OCI-LY7 (cell line): ENCODE data around the gene ANKS1B. TPM values are rescaled to one million over a fixed set of nuclear protein-coding genes. Genes with fewer than 3 reads are reported as not detected.
A peak's percentile ranks its signal among the peaks of the same experiment; 100 is the strongest.
"Not testable (repeated sequence)": the region's sequence is repeated elsewhere in the genome, so short reads cannot be mapped to it uniquely, and the experiment has no call there.

Source experiments
- BruUV-seq: library from RNA; stranded (reverse); fragments of 400-500 nt; replicated peaks from 2 replicates; lab custom pipeline; 2021; lab: Mats Ljungman, UMichigan
- CTCF ChIA-PET: fragments of 300-600 bp; sonication (Branson Sonifier 250); formaldehyde crosslinking; loops from one replicate; lab custom pipeline; 2022; ENCODE audit warnings: antibody characterized with exemption; ENCODE audit not compliant: unreplicated experiment; lab: Charles Lee
- POLR2A ChIA-PET: fragments of 300-600 bp; sonication (Branson Sonifier 250); formaldehyde crosslinking; loops from one replicate; lab custom pipeline; 2022; ENCODE audit warnings: antibody characterized with exemption; lab: Charles Lee
- DNase-seq: peaks from one replicate; pipeline ENCODE4 v3.0.0-alpha.2; 2015; ENCODE audit warnings: low spot score
- H2AFZ ChIP-seq: fragments of 200-600 bp; sonication (generic), shearing (Covaris generic); 2 replicates; pipeline ENCODE4 v1.6.1; 2014; ENCODE audit warnings: mild to moderate bottlenecking, antibody characterized with exemption, low read length, moderate library complexity
- H3K27ac ChIP-seq: fragments of 200-600 bp; sonication (generic); 2 replicates; pipeline ENCODE4 v1.5.1; 2014; ENCODE audit warnings: mixed run types, low read depth, mild to moderate bottlenecking, moderate library complexity, low read length, inconsistent platforms; ENCODE audit not compliant: poor library complexity, severe bottlenecking
- H3K36me3 ChIP-seq: fragments of 200-600 bp; sonication (generic); 2 replicates; pipeline ENCODE4 v1.6.1; 2014; ENCODE audit warnings: mild to moderate bottlenecking, antibody characterized with exemption, low read length, moderate library complexity, mixed read lengths; ENCODE audit not compliant: insufficient read depth
- H3K4me1 ChIP-seq: fragments of 200-600 bp; sonication (generic); 2 replicates; pipeline ENCODE4 v1.5.1; 2014; ENCODE audit warnings: mild to moderate bottlenecking, low read length; ENCODE audit not compliant: insufficient read depth, poor library complexity, severe bottlenecking
- H3K4me2 ChIP-seq: fragments of 200-600 bp; sonication (generic); 2 replicates; pipeline ENCODE4 v1.6.1; 2014; ENCODE audit warnings: mild to moderate bottlenecking, low read length
- H3K4me3 ChIP-seq: fragments of 200-600 bp; sonication (generic); 2 replicates; pipeline ENCODE4 v1.5.1; 2014; ENCODE audit warnings: mild to moderate bottlenecking, low read depth, low read length; ENCODE audit not compliant: poor library complexity, severe bottlenecking
- H3K79me2 ChIP-seq: fragments of 200-600 bp; sonication (generic); 2 replicates; pipeline ENCODE4 v1.6.1; 2016; ENCODE audit warnings: low read depth, mild to moderate bottlenecking, low read length, moderate library complexity, mixed read lengths; ENCODE audit not compliant: insufficient read depth
- H3K9me2 ChIP-seq: fragments of 200-600 bp; sonication (generic); 2 replicates; pipeline ENCODE4 v1.6.1; 2016; ENCODE audit warnings: mild to moderate bottlenecking, low read length, mixed read lengths; ENCODE audit not compliant: insufficient read depth
- H3K9me3 ChIP-seq: fragments of 200-600 bp; sonication (generic); 2 replicates; pipeline ENCODE4 v1.6.1; 2014; ENCODE audit warnings: mild to moderate bottlenecking, mixed run types, low read length, mixed read lengths
- H4K20me1 ChIP-seq: fragments of 200-600 bp; sonication (generic); 2 replicates; pipeline ENCODE4 v1.6.1; 2014; ENCODE audit warnings: mild to moderate bottlenecking, antibody characterized with exemption, low read length, moderate library complexity, mixed read lengths; ENCODE audit not compliant: insufficient read depth
- EZH2phosphoT487 ChIP-seq: fragments of 200-600 bp; sonication (generic); IDR thresholded peaks from 2 replicates; pipeline ENCODE4 v1.6.1; 2018; ENCODE audit warnings: low read depth, borderline replicate concordance, mild to moderate bottlenecking, mixed run types, antibody characterized with exemption, low read length, moderate library complexity, mixed read lengths
- intact Hi-C: fragments of 100-400 bp; cut with micrococcal nuclease; formaldehyde crosslinking; loops from one replicate; pipeline ENCODE4 v1.10.0; 2022; ENCODE audit not compliant: unreplicated experiment
- total RNA-seq, 2 experiments: library from RNA; depleted of rRNA in 1 of 2; stranded (reverse); fragments of >200 nt in 1 of 2; shearing (Covaris generic) in 1 of 2; gene quantifications; 2 replicates each; pipeline ENCODE4 v1.2.3, GENCODE V29; 2014 to 2022
- TF ChIP-seq, protein P1 (sequence below): fragments of 200-600 bp; sonication (generic); conservative IDR thresholded peaks from 2 replicates; pipeline ENCODE4 v1.5.1; 2014; ENCODE audit warnings: mild to moderate bottlenecking, antibody characterized with exemption, low read length, moderate library complexity, mixed read lengths

ANKS1B gene
- total RNA-seq, 2 experiments from 2014 or later, result 2.9 to 6.0 TPM

DNA sequence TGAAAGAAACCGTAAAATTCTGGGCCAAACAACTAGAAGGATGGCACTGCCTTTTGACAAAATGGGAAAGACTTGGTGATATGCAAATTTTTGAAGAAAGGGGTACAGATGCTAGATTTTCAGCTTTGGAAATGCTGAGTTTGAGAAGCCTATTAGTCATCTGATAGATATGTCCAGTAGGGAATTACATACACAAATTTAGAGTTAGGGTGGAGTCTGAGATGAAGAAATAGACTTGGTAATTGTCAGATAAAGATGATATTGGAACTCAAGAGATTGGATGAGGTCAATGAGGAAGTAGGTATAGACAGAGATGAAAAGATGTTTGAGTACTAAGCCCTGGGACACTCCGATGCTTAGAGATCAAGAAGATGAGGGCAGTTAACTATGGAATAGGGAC, 184.1 kb downstream of the ANKS1B start:
- no peak for TF ChIP-seq EZH2phosphoT487
- TF ChIP-seq, protein P1, sequence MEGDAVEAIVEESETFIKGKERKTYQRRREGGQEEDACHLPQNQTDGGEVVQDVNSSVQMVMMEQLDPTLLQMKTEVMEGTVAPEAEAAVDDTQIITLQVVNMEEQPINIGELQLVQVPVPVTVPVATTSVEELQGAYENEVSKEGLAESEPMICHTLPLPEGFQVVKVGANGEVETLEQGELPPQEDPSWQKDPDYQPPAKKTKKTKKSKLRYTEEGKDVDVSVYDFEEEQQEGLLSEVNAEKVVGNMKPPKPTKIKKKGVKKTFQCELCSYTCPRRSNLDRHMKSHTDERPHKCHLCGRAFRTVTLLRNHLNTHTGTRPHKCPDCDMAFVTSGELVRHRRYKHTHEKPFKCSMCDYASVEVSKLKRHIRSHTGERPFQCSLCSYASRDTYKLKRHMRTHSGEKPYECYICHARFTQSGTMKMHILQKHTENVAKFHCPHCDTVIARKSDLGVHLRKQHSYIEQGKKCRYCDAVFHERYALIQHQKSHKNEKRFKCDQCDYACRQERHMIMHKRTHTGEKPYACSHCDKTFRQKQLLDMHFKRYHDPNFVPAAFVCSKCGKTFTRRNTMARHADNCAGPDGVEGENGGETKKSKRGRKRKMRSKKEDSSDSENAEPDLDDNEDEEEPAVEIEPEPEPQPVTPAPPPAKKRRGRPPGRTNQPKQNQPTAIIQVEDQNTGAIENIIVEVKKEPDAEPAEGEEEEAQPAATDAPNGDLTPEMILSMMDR, result no peak
- Histone ChIP-seq H3K79me2 (no peaks in the 10 kb centered on the region), H3K36me3 (no peaks in the 10 kb centered on the region), H4K20me1 (no peaks in the 10 kb centered on the region), H3K4me2 (no peak overlapping the region), H3K27ac (no peak overlapping the region), H3K4me3 (no peak overlapping the region), H2AFZ (peak overlapping the region; percentile 64), H3K9me3 (no peaks in the 10 kb centered on the region), H3K9me2 (no peaks in the 10 kb centered on the region), H3K4me1 (peaks cover 14% of the 10 kb centered on the region)
- ChIA-PET CTCF (no interaction called here), POLR2A (no interaction called here)
- intact Hi-C loops, result no loop called here
- no TSS peak for BruUV-seq
- DNase-seq, result no peak

DNA sequence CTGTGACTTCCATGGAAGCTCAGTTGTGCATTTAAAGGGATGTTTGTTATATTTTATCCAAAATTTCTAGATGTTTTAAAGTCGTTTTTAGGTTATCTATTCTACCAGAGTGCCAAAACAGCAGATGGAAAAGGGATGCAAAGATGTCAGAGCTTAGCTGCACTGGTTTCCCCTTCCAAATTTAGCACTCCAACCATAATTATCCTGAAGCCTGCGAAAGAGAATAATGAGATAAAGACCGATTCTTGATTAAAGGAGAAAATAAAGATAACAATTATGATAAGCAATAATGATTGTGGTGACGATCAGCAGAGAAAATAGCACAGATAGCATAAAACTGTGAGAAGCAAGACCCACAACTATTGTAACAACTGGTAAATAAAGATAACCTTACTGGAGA, 186.8 kb downstream of the ANKS1B start:
- intact Hi-C loops, BruUV-seq: not testable (repeated sequence)
- POLR2A ChIA-PET, result interaction anchor here (0.7 kb wide), 1 partner anchor 750 kb away, joined by 3 read pairs; no protein-coding TSS in a partner anchor

DNA sequence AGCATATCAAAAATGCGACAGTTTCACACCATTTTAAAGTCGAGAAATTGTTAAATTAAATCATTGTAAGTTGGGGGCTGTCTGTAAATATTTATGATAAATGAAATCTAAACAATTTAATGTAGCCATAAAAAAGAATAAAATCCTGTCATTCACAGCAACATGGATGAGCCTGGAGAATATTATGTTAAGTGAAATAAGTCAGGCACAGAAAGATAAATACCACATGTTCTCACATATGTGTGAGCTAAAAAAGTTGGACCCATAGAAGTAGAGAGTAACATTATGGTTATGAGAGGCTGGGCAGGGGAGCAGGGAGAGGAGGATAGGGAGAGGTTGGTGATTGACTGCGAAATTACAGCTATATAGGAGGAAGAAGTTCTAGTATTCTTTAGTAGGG, 201.3 kb downstream of the ANKS1B start:
- no TSS peak for BruUV-seq
- TF ChIP-seq, protein P1, result no peak
- TF ChIP-seq EZH2phosphoT487, result no peak
- ChIA-PET CTCF (no interaction called here), POLR2A (no interaction called here)
- Histone ChIP-seq H3K4me1 (peaks cover 23% of the 10 kb centered on the region), H3K36me3 (no peaks in the 10 kb centered on the region; the same call in 1 of the 2 replicates), H3K79me2 (no peaks in the 10 kb centered on the region), H3K9me2 (no peaks in the 10 kb centered on the region), H4K20me1 (no peaks in the 10 kb centered on the region), H2AFZ (no peak overlapping the region), H3K9me3 (peaks cover 10% of the 10 kb centered on the region; the same call in 1 of the 2 replicates), H3K27ac (no peak overlapping the region), H3K4me2 (no peak overlapping the region), H3K4me3 (no peak overlapping the region)
- intact Hi-C loops, result no loop called here
- DNase-seq, result no peak

More for the DNA sequence above, 186.8 kb downstream of the ANKS1B start:
- CTCF ChIA-PET, H3K36me3 ChIP-seq, H3K79me2 ChIP-seq, H3K4me3 ChIP-seq, H3K9me2 ChIP-seq, H2AFZ ChIP-seq, DNase-seq, H3K27ac ChIP-seq, H3K9me3 ChIP-seq, H4K20me1 ChIP-seq, H3K4me2 ChIP-seq: not testable (repeated sequence)
- H3K4me1 ChIP-seq, result peaks cover 14% of the 10 kb centered on the region
